Measurements from ENCODE around the gene SLC38A3.

- TF ChIP-seq, protein P1, sequence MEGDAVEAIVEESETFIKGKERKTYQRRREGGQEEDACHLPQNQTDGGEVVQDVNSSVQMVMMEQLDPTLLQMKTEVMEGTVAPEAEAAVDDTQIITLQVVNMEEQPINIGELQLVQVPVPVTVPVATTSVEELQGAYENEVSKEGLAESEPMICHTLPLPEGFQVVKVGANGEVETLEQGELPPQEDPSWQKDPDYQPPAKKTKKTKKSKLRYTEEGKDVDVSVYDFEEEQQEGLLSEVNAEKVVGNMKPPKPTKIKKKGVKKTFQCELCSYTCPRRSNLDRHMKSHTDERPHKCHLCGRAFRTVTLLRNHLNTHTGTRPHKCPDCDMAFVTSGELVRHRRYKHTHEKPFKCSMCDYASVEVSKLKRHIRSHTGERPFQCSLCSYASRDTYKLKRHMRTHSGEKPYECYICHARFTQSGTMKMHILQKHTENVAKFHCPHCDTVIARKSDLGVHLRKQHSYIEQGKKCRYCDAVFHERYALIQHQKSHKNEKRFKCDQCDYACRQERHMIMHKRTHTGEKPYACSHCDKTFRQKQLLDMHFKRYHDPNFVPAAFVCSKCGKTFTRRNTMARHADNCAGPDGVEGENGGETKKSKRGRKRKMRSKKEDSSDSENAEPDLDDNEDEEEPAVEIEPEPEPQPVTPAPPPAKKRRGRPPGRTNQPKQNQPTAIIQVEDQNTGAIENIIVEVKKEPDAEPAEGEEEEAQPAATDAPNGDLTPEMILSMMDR (IDR thresholded peaks at IDR 0.05; ENCODE audit: insufficient read depth, low read length), result no peak
- TF ChIP-seq REST (IDR thresholded peaks at IDR 0.05; ENCODE audit: insufficient replicate concordance, low read depth) (no peak), POLR2AphosphoS5 (IDR thresholded peaks at IDR 0.05; ENCODE audit: low read depth) (no peak), GABPA (IDR thresholded peaks at IDR 0.05; ENCODE audit: low read depth) (no peak), SPI1 (IDR thresholded peaks at IDR 0.05; ENCODE audit: borderline replicate concordance, low read depth) (no peak)
Observed at GRCh38 chr3:50155491-50155878, 49.6 kb upstream of the SLC38A3 start.

All from HL-60 (cell line).